ENCODE data around the gene ATF7IP.
"Not testable (repeated sequence)": the region's sequence is repeated elsewhere in the genome, so short reads cannot be mapped to it uniquely, and the experiment has no call there.

The ATF7IP gene, protein sequence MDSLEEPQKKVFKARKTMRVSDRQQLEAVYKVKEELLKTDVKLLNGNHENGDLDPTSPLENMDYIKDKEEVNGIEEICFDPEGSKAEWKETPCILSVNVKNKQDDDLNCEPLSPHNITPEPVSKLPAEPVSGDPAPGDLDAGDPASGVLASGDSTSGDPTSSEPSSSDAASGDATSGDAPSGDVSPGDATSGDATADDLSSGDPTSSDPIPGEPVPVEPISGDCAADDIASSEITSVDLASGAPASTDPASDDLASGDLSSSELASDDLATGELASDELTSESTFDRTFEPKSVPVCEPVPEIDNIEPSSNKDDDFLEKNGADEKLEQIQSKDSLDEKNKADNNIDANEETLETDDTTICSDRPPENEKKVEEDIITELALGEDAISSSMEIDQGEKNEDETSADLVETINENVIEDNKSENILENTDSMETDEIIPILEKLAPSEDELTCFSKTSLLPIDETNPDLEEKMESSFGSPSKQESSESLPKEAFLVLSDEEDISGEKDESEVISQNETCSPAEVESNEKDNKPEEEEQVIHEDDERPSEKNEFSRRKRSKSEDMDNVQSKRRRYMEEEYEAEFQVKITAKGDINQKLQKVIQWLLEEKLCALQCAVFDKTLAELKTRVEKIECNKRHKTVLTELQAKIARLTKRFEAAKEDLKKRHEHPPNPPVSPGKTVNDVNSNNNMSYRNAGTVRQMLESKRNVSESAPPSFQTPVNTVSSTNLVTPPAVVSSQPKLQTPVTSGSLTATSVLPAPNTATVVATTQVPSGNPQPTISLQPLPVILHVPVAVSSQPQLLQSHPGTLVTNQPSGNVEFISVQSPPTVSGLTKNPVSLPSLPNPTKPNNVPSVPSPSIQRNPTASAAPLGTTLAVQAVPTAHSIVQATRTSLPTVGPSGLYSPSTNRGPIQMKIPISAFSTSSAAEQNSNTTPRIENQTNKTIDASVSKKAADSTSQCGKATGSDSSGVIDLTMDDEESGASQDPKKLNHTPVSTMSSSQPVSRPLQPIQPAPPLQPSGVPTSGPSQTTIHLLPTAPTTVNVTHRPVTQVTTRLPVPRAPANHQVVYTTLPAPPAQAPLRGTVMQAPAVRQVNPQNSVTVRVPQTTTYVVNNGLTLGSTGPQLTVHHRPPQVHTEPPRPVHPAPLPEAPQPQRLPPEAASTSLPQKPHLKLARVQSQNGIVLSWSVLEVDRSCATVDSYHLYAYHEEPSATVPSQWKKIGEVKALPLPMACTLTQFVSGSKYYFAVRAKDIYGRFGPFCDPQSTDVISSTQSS

GRCh38 chr12:14365294-14366208 is at the start of gene ATF7IP:
Gene ATF7IP, plus strand, starts transcription at chr12:14365682. Its CDS starts 58,234 bp downstream, at chr12:14423916.
- H3K27me3 ChIP-seq (ENCODE audit: insufficient read depth, poor library complexity, severe bottlenecking) = no peaks in the 10 kb centered on the region
- peak within 1 kb of the TSS; percentile 63 for H3K4me3 ChIP-seq (ENCODE audit: severe bottlenecking)
- ATAC-seq (ENCODE audit: low read depth) (peak; percentile 94), DNase-seq (ENCODE audit: low spot score) (peak; percentile 76)
- TF ChIP-seq, protein P1, sequence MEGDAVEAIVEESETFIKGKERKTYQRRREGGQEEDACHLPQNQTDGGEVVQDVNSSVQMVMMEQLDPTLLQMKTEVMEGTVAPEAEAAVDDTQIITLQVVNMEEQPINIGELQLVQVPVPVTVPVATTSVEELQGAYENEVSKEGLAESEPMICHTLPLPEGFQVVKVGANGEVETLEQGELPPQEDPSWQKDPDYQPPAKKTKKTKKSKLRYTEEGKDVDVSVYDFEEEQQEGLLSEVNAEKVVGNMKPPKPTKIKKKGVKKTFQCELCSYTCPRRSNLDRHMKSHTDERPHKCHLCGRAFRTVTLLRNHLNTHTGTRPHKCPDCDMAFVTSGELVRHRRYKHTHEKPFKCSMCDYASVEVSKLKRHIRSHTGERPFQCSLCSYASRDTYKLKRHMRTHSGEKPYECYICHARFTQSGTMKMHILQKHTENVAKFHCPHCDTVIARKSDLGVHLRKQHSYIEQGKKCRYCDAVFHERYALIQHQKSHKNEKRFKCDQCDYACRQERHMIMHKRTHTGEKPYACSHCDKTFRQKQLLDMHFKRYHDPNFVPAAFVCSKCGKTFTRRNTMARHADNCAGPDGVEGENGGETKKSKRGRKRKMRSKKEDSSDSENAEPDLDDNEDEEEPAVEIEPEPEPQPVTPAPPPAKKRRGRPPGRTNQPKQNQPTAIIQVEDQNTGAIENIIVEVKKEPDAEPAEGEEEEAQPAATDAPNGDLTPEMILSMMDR (IDR thresholded peaks at IDR 0.05; ENCODE audit: poor library complexity, severe bottlenecking) = peak; percentile 21
- peaks cover 7% of the 10 kb centered on the region for H3K4me1 ChIP-seq (ENCODE audit: insufficient read depth, poor library complexity, severe bottlenecking)
- no peaks in the 10 kb centered on the region for H3K9me3 ChIP-seq (ENCODE audit: severe bottlenecking)
- H3K36me3 ChIP-seq (ENCODE audit: low read depth) = no peaks in the 10 kb centered on the region
- peak within 1 kb of the TSS; percentile 83 for H3K27ac ChIP-seq (ENCODE audit: poor library complexity, severe bottlenecking)

DNA sequence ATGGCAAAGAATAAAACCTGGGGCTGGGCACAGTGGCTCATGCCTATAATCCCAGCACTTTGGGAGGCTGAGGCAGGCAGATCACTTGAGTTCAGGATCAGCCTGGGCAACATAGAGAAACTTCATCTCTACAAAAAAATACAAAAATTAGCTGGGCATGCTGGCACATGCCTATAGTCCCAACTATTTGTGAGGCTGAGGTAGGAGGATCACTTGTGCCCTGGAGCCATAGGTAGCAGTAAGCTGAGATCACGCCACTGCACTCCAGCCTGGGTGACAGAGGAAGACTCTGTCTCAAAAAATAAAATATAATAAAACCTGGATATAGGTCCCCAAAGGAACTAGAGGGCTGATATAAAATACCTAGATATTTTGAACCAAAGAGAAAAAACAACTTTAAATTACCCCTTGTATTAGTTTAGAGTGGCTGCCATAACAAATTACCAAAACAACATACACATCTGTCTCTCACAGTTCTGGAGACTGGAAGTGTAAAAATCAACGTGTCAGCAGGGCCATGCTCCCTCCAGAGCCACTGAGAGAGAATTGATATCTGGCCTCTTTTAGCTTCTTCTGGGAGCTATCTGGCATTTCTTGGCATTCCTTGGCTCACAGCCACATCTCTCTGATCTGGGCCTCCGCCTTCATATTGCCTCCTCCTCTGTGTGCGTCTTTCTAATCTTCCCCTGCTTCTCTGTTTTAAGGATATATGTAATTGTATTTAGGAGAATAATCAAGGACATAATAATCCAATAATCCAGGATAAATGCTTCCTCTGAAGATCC is 47.9 kb upstream of the ATF7IP start:
- H3K27ac ChIP-seq (ENCODE audit: poor library complexity, severe bottlenecking) = no peak overlapping the region
- no peak for DNase-seq (ENCODE audit: low spot score)
- TF ChIP-seq, protein P1 (IDR thresholded peaks at IDR 0.05; ENCODE audit: poor library complexity, severe bottlenecking) = no peak
- no peak overlapping the region for H3K4me3 ChIP-seq (ENCODE audit: severe bottlenecking)
- no peaks in the 10 kb centered on the region for H3K36me3 ChIP-seq (ENCODE audit: low read depth)
- ATAC-seq (ENCODE audit: low read depth) = no peak
- no peaks in the 10 kb centered on the region for H3K27me3 ChIP-seq (ENCODE audit: insufficient read depth, poor library complexity, severe bottlenecking)
- H3K4me1 ChIP-seq (ENCODE audit: insufficient read depth, poor library complexity, severe bottlenecking) = no peaks in the 10 kb centered on the region
- no peaks in the 10 kb centered on the region for H3K9me3 ChIP-seq (ENCODE audit: severe bottlenecking)

- H3K27ac ChIP-seq (ENCODE audit: poor library complexity, severe bottlenecking); H3K36me3 ChIP-seq (ENCODE audit: low read depth); DNase-seq (ENCODE audit: low spot score); H3K4me1 ChIP-seq (ENCODE audit: insufficient read depth, poor library complexity, severe bottlenecking); H3K9me3 ChIP-seq (ENCODE audit: severe bottlenecking); ATAC-seq (ENCODE audit: low read depth); H3K27me3 ChIP-seq (ENCODE audit: insufficient read depth, poor library complexity, severe bottlenecking); H3K4me3 ChIP-seq (ENCODE audit: severe bottlenecking): not testable (repeated sequence)
Observed at GRCh38 chr12:14319704-14320427, 45.6 kb upstream of the ATF7IP start.

GRCh38 chr12:14322403-14322802 is 43.1 kb upstream of the ATF7IP start:
- no peak overlapping the region for H3K27ac ChIP-seq (ENCODE audit: poor library complexity, severe bottlenecking)
- ATAC-seq (ENCODE audit: low read depth) = no peak
- no peaks in the 10 kb centered on the region for H3K36me3 ChIP-seq (ENCODE audit: low read depth)
- H3K4me1 ChIP-seq (ENCODE audit: insufficient read depth, poor library complexity, severe bottlenecking) = no peaks in the 10 kb centered on the region
- H3K9me3 ChIP-seq (ENCODE audit: severe bottlenecking) = no peaks in the 10 kb centered on the region
- no peak for DNase-seq (ENCODE audit: low spot score)
- TF ChIP-seq, protein P1 (IDR thresholded peaks at IDR 0.05; ENCODE audit: poor library complexity, severe bottlenecking) = no peak
- no peak overlapping the region for H3K4me3 ChIP-seq (ENCODE audit: severe bottlenecking)
- no peaks in the 10 kb centered on the region for H3K27me3 ChIP-seq (ENCODE audit: insufficient read depth, poor library complexity, severe bottlenecking)
